GM19324 (cell line): ENCODE data around the gene GAA.
"Not testable (repeated sequence)": the region's sequence is repeated elsewhere in the genome, so short reads cannot be mapped to it uniquely, and the experiment has no call there.

Experiments
- ATAC-seq: cut with Tn5 transposase; IDR thresholded peaks from one replicate; pipeline ENCODE4 v1.9.1; 2021; ENCODE audit warnings: mild to moderate bottlenecking, moderate library complexity; ENCODE audit not compliant: unreplicated experiment, low FRiP score

Gene GAA

GRCh38 chr17:80082403-80083135 is 18.8 kb upstream of the GAA start:
- ATAC-seq, result no peak

- no peak for ATAC-seq
These were observed 18.2 kb upstream of the GAA start for GRCh38 chr17:80083136-80083661.

GRCh38 chr17:80084773-80085172 is 16.6 kb upstream of the GAA start:
- ATAC-seq, result no peak

GRCh38 chr17:80086081-80086480 is 15.3 kb upstream of the GAA start:
- ATAC-seq, result no peak

- ATAC-seq, result no peak
These were observed 14.8 kb upstream of the GAA start for GRCh38 chr17:80086616-80087015.

GRCh38 chr17:80087346-80088265 is 13.8 kb upstream of the GAA start:
- ATAC-seq, result no peak

GRCh38 chr17:80089762-80090161 is 11.6 kb upstream of the GAA start:
- no peak for ATAC-seq

- not testable (repeated sequence) for ATAC-seq
These were observed 11.2 kb upstream of the GAA start for GRCh38 chr17:80090164-80090563.

GRCh38 chr17:80091376-80091775 is 10.0 kb upstream of the GAA start:
- no peak for ATAC-seq

GRCh38 chr17:80092959-80093358 is 8.4 kb upstream of the GAA start:
- ATAC-seq, result no peak

GRCh38 chr17:80095038-80095843 is 6.1 kb upstream of the GAA start:
- no peak for ATAC-seq

GRCh38 chr17:80095844-80096475 is 5.4 kb upstream of the GAA start:
- no peak for ATAC-seq

GRCh38 chr17:80096561-80097021 is 4.8 kb upstream of the GAA start:
- no peak for ATAC-seq

GRCh38 chr17:80097127-80097621 is 4.2 kb upstream of the GAA start:
- no peak for ATAC-seq

- no peak for ATAC-seq
These were observed 3.3 kb upstream of the GAA start for GRCh38 chr17:80097844-80098691.

GRCh38 chr17:80099291-80100034 is 1.9 kb upstream of the GAA start:
- ATAC-seq, result no peak

- ATAC-seq, result no peak
These were observed 1.4 kb upstream of the GAA start for GRCh38 chr17:80100035-80100323.

GRCh38 chr17:80101946-80102663 is 724 bp downstream of the GAA start:
- ATAC-seq, result peak; percentile 14
